Gastroesophageal sphincter (tissue), 4 donors: ENCODE measurements around the gene KLHL17. TPM values are rescaled to one million over a fixed set of nuclear protein-coding genes. Genes with fewer than 3 reads are reported as not detected.

Experiments used
- ATAC-seq: fragments of 150-250 bp; one replicate; pipeline ENCODE4 v1.9.1; 2016; ENCODE audit warnings: mild to moderate bottlenecking, moderate library complexity
- H3K27ac ChIP-seq, 4 donors: fragments of 200-600 bp; sonication (generic) in 3 of 4; 1 replicate in 3 of 4; 2 replicates in 1 of 4; pipeline ENCODE4 v1.5.1; 2016 to 2019
- H3K27me3 ChIP-seq: fragments of 200-600 bp; sonication (generic); one replicate; pipeline ENCODE4 v1.5.1; 2019
- H3K36me3 ChIP-seq, 2 donors: fragments of 200-600 bp; sonication (generic); one replicate each; pipeline ENCODE4 v1.5.1; 2019; ENCODE audit warnings: control low read depth in 1 of 2
- H3K4me1 ChIP-seq, 3 donors: fragments of 200-600 bp; sonication (generic); 1 replicate in 2 of 3; 2 replicates in 1 of 3; pipeline ENCODE4 v1.5.1; 2016 to 2019; ENCODE audit warnings: control low read depth in 2 of 3
- H3K4me3 ChIP-seq, 2 donors: fragments of 200-600 bp; sonication (generic); one replicate each; pipeline ENCODE4 v1.5.1; 2019; ENCODE audit warnings: mild to moderate bottlenecking in 1 of 2, moderate library complexity in 1 of 2
- H3K9me3 ChIP-seq, 3 donors: fragments of 200-600 bp; sonication (generic); one replicate each; pipeline ENCODE4 v1.5.1; 2017 to 2019; ENCODE audit warnings: control low read depth in 2 of 3
- EP300 ChIP-seq: sonication (generic); formaldehyde crosslinking; IDR thresholded peaks from one replicate; pipeline ENCODE4 v1.6.1; 2017; ENCODE audit warnings: antibody characterized with exemption, mild to moderate bottlenecking
- POLR2A ChIP-seq, 2 donors: fragments of 450-650 bp; IDR thresholded peaks; one replicate each; pipeline ENCODE4 v1.6.1; 2017; ENCODE audit warnings: antibody characterized with exemption in 2 of 2, mild to moderate bottlenecking in 2 of 2, moderate library complexity in 1 of 2
- POLR2AphosphoS5 ChIP-seq: sonication (generic); formaldehyde crosslinking; IDR thresholded peaks from one replicate; pipeline ENCODE4 v1.6.1; 2017; ENCODE audit warnings: antibody characterized with exemption
- WGBS, 2 donors: methylation state at CpG; one replicate each; pipeline ENCODE4 v1.1.5; 2018; ENCODE audit warnings: low coverage in 1 of 2; 5-methylcytosine and 5-hydroxymethylcytosine counted together
- total RNA-seq, 4 donors: library from RNA; depleted of rRNA; stranded (reverse); fragments of >200 nt; gene quantifications; one replicate each; pipeline ENCODE4 v1.1.0, GENCODE V29; 2016
- TF ChIP-seq, protein P1 (sequence below), 4 experiments: fragments of 200-600 bp in 2 of 4; fragments of 450-650 bp in 2 of 4; sonication (generic) in 1 of 4; IDR thresholded peaks; one replicate each; pipeline ENCODE4 v1.5.1; 2017 to 2019; ENCODE audit warnings: antibody characterized with exemption in 4 of 4, mild to moderate bottlenecking in 2 of 4, moderate library complexity in 2 of 4

The KLHL17 gene
- total RNA-seq, 4 donors from 2014 or later: 3.6 to 12.0 (median 10.1) TPM

DNA sequence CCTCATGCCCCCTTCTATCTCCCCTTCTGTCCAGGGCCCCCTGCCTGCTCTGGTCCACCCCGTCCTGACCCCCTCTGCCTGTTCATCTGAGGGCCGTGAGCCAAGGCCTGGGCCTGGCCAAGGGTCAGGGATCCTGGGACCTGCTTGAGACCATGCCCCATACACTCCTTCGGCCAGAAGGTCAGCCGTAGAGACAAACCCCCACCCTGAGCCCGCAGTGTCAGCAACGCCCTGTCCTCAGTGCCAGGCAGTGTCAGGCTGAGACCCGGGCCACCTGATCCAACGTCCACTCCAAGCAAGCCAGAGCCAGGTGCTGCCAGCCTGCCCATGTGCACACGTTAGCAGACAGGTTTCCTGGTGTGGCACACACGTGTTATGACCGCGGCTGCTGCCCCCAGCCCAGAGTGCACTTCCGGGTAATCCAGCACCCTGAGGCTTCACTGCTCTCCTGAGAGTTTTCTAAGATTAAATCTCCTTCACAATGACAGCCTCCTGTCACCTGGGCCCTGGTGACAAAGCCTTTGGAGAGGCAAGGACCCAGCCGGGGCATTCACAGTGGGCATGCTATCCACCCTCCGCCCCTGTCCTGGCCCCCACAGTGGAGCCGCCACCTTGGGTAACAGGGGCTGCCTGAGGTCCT lies 46.8 kb upstream of the KLHL17 start:
- H3K27ac ChIP-seq: no peak overlapping the region
- no peak for ATAC-seq
- peaks cover 0 to 36% (median 11%) of the 10 kb centered on the region in 3 donors for H3K4me1 ChIP-seq
- peaks cover 81% of the 10 kb centered on the region for H3K27me3 ChIP-seq
- TF ChIP-seq, protein P1, sequence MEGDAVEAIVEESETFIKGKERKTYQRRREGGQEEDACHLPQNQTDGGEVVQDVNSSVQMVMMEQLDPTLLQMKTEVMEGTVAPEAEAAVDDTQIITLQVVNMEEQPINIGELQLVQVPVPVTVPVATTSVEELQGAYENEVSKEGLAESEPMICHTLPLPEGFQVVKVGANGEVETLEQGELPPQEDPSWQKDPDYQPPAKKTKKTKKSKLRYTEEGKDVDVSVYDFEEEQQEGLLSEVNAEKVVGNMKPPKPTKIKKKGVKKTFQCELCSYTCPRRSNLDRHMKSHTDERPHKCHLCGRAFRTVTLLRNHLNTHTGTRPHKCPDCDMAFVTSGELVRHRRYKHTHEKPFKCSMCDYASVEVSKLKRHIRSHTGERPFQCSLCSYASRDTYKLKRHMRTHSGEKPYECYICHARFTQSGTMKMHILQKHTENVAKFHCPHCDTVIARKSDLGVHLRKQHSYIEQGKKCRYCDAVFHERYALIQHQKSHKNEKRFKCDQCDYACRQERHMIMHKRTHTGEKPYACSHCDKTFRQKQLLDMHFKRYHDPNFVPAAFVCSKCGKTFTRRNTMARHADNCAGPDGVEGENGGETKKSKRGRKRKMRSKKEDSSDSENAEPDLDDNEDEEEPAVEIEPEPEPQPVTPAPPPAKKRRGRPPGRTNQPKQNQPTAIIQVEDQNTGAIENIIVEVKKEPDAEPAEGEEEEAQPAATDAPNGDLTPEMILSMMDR (IDR thresholded peaks at IDR 0.05): no peak
- H3K4me3 ChIP-seq: no peak overlapping the region
- no CpG with 5 or more reads among the region's 16 CpGs for WGBS, 2 donors
- H3K36me3 ChIP-seq: no peaks in the 10 kb centered on the region
- H3K9me3 ChIP-seq: no peaks in the 10 kb centered on the region

DNA sequence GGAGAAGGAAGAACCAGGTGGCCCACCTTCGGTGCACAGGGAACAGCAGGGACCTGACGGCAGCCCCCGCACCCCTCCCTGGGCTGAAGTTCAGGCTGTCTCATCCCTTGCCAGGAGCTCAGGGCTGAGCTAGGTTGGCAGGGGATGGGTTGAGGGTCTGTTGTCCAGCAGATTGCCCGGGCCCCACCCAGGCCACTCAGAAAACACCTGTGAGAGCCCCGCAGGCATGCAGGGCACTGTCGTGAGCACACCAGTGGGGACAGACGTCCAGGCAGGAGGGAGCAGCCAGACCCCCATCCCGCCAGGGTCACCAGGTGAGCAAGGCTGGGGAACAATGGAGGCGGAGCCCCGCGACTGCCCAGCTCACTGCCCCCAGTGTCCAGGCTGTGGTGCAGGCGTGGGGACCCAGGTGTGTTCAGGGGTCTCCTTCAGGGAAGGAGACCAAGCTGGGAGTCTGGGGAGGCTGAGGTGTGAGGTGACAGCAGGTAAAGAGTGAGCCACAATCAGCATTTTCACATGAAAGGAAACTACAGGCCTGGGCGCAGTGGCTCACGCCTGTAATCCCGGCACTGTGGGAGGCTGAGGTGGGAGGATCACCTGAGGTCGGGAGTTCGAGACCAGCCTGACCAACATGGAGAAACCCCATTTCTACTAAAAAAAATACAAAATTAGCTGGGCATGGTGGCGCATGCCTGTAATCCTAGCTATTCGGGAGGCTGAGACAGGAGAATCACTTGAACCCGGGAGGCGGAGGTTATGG lies 46.1 kb upstream of the KLHL17 start:
- no peak for ATAC-seq
- 68% methylated on average over 6 of the region's 21 CpGs; no CpG with 5 or more reads in 1 of the 2 donors for WGBS, 2 donors
- H3K9me3 ChIP-seq: no peaks in the 10 kb centered on the region
- H3K27ac ChIP-seq: no peak overlapping the region
- H3K27me3 ChIP-seq: peaks cover 88% of the 10 kb centered on the region
- H3K4me1 ChIP-seq: peaks cover 0 to 36% (median 11%) of the 10 kb centered on the region in 3 donors
- H3K36me3 ChIP-seq: no peaks in the 10 kb centered on the region
- TF ChIP-seq, protein P1 (IDR thresholded peaks at IDR 0.05): no peak
- TF ChIP-seq POLR2AphosphoS5 (no peak), EP300 (no peak), POLR2A (IDR thresholded peaks at IDR 0.05) (no peak)
- no peak overlapping the region for H3K4me3 ChIP-seq

DNA sequence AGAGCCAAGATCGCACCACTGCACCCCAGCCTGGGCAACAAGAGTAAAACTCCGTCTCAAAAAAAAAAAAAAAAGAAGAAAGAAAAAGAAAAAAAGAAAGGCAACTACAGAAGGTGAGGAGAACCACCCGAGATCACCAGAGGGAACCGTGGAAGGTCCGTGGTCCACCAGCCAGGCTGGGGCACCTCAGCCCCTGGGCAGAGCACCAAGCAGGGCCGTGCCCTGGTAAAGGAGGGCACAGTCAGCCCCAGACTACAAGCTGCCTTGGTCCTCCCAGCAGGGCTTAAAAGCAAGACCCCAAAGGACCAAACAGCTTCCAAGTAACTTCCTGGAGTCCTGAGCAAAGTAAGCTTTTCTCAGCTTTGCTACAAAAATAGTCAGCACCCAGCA lies 45.5 kb upstream of the KLHL17 start:
- TF ChIP-seq POLR2A (IDR thresholded peaks at IDR 0.05) (no peak), EP300 (no peak), POLR2AphosphoS5 (no peak)
- TF ChIP-seq, protein P1 (IDR thresholded peaks at IDR 0.05): no peak
- 82 to 100% methylated on average over 1 to 4 of the region's 6 CpGs for WGBS, 2 donors
- Histone ChIP-seq H3K36me3 (no peaks in the 10 kb centered on the region), H3K4me3 (no peak overlapping the region), H3K4me1 (peaks cover 0 to 34% (median 11%) of the 10 kb centered on the region in 3 donors), H3K27me3 (peaks cover 91% of the 10 kb centered on the region), H3K9me3 (no peaks in the 10 kb centered on the region), H3K27ac (no peak overlapping the region)
- ATAC-seq: no peak

DNA sequence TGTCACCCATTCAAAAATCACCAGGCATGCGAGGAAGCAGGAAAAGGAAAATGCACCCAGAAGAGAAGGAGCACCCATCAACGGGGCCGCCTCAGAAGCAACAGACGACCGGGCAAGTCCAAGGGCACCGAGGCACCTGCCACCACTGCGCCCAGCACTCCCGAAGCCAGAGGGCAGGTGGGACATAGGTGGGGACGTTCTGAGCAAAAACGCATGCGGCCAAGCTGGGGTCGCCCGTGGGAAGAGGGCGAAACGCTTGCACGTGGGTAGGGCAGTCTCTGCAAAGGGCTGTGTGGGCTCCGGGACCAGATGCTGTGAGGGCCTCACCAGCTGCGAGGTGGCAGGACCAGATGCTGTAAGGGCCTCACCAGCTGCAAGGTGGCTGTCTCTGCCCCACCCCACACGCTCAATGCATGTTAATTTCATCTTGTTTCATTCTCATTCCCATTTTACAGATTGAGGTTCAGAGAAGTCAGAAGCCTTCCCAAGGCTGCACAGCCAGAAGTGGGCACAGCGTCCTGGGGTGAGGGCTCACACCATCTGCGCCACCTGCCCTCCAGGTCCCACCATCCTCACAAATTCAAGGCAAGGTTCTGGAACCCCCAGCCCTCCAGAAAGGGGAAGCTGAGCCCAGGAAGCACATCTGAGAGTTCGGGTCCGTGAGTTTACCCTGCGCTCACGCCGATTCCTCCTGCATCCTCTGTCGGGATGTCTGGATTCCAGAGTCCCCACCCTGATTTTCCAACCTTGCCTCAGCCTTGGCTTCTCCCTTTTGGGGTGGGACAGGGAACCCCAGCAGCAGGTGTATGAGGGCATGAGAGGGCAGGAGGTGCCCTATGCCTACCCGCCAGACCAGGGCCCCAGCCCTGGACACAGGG lies 44.9 kb upstream of the KLHL17 start:
- H3K36me3 ChIP-seq: no peaks in the 10 kb centered on the region
- no peaks in the 10 kb centered on the region for H3K9me3 ChIP-seq
- H3K27me3 ChIP-seq: peaks cover 91% of the 10 kb centered on the region
- 78 to 81% methylated on average over 3 to 15 of the region's 28 CpGs for WGBS, 2 donors
- no peak overlapping the region for H3K4me3 ChIP-seq
- H3K27ac ChIP-seq: no peak overlapping the region
- peaks cover 0 to 34% (median 12%) of the 10 kb centered on the region in 3 donors for H3K4me1 ChIP-seq
- ATAC-seq: no peak
- TF ChIP-seq, protein P1 (IDR thresholded peaks at IDR 0.05): no peak
- TF ChIP-seq POLR2A (IDR thresholded peaks at IDR 0.05) (no peak), EP300 (no peak), POLR2AphosphoS5 (no peak)
